ENCODE measurements around the gene PPM1J.

- TF ChIP-seq EZH2phosphoT487 (IDR thresholded peaks at IDR 0.05; ENCODE audit: low read depth) (no peak), CTCF (IDR thresholded peaks at IDR 0.05; ENCODE audit: low read depth, low read length) (no peak)
Observed at GRCh38 chr1:112713466-112714312, 1.4 kb downstream of the PPM1J start.
